Effector memory CD4-positive, alpha-beta T cell (primary cell): ENCODE results near the gene PPP4R3A.
A peak's percentile ranks its signal among the peaks of the same experiment; 100 is the strongest.
"Not testable (repeated sequence)": the region's sequence is repeated elsewhere in the genome, so short reads cannot be mapped to it uniquely, and the experiment has no call there.

Experiments
- DNase-seq, 3 donors: peaks; one replicate each; pipeline ENCODE4 v3.0.0-alpha.2; 2020
- H3K27ac ChIP-seq: 2 replicates; pipeline ENCODE4 v1.7.0; 2013; ENCODE audit warnings: mild to moderate bottlenecking, low read length, moderate library complexity; ENCODE audit not compliant: insufficient read depth, poor library complexity, severe bottlenecking
- H3K27me3 ChIP-seq: replicated peaks from 2 replicates; pipeline ENCODE4 v1.7.0; 2013; ENCODE audit warnings: mild to moderate bottlenecking, low read length; ENCODE audit not compliant: insufficient read depth, control insufficient read depth, poor library complexity, severe bottlenecking
- H3K36me3 ChIP-seq: 2 replicates; pipeline ENCODE4 v1.7.0; 2013; ENCODE audit warnings: mild to moderate bottlenecking, low read length, moderate library complexity; ENCODE audit not compliant: control insufficient read depth, insufficient read depth
- H3K4me1 ChIP-seq: 2 replicates; pipeline ENCODE4 v1.7.0; 2013; ENCODE audit warnings: low read length, mild to moderate bottlenecking; ENCODE audit not compliant: control insufficient read depth, insufficient read depth, poor library complexity, severe bottlenecking
- H3K4me3 ChIP-seq: 2 replicates; pipeline ENCODE4 v1.7.0; 2013; ENCODE audit warnings: low read length, low read depth, mild to moderate bottlenecking; ENCODE audit not compliant: insufficient read depth, poor library complexity, severe bottlenecking
- H3K9me3 ChIP-seq: 2 replicates; pipeline ENCODE4 v1.7.0; 2013; ENCODE audit warnings: mild to moderate bottlenecking, low read length, moderate library complexity; ENCODE audit not compliant: control insufficient read depth
- total RNA-seq, 3 donors: gene quantifications; one replicate each; lab custom pipeline; 2026; lab: John Stamatoyannopoulos, UW

PPP4R3A gene
- total RNA-seq = 273 to 328 (median 292) reads per million in 3 donors

DNA sequence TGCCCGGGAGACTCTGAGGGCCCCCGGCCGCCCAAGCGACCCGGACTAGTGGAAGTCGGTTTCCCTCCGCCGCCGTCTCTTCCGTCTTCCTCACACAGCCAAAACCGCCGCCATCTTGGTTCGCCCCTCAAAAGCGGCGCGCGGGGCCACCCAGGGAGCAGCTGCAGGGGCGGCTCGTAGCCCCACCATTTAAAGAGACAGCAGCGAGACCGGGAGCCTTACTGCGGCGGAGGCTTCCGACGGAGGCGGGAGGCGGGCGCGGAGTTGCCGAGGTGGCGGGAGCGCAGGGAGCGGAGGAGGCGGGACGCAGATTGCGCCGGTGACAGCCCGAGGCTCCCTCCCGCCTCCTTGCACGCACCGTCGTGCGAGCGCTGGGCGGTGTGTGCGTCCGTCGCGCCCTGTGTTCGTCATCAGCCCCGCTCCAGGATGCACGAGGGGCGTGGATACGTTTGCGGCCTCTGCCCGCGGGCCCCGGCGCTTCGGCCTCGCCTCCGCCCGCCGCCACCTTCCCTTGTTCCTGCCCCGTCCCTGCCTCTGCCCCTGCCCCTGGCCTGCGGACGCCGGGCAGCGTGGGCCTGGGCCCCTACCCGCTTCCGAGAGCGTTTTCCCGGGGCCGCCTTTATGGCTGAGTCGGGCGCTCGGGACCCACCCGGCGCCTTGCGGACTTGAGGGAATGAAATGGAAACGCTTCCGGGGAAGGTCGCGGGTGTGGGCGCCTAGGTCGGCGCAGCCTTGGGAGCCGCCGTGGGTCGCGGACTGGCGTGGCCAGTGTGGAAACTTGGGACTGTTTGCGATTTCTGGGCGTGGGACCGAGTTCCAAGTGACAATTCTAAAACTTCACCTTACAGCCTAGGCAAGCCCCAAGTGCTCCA is at the start of gene PPP4R3A:
Gene PPP4R3A, minus strand, starts transcription at position 140 of the 872 bp plus-strand sequence. CDS start 663 bp downstream, outside the sequence.
- Histone ChIP-seq H3K4me3 (peak within 1 kb of the TSS; percentile 95), H3K4me1 (peaks cover 13% of the 10 kb centered on the region), H3K36me3 (no peaks in the 10 kb centered on the region), H3K27ac (peak within 1 kb of the TSS; percentile 98), H3K27me3 (no peaks in the 10 kb centered on the region), H3K9me3 (no peaks in the 10 kb centered on the region)
- DNase-seq = peak; percentile 83 to 87 (median 86)

- no peak for DNase-seq
Measured at GRCh38 chr14:91555531-91555930, 45.4 kb upstream of the PPP4R3A start.

DNA sequence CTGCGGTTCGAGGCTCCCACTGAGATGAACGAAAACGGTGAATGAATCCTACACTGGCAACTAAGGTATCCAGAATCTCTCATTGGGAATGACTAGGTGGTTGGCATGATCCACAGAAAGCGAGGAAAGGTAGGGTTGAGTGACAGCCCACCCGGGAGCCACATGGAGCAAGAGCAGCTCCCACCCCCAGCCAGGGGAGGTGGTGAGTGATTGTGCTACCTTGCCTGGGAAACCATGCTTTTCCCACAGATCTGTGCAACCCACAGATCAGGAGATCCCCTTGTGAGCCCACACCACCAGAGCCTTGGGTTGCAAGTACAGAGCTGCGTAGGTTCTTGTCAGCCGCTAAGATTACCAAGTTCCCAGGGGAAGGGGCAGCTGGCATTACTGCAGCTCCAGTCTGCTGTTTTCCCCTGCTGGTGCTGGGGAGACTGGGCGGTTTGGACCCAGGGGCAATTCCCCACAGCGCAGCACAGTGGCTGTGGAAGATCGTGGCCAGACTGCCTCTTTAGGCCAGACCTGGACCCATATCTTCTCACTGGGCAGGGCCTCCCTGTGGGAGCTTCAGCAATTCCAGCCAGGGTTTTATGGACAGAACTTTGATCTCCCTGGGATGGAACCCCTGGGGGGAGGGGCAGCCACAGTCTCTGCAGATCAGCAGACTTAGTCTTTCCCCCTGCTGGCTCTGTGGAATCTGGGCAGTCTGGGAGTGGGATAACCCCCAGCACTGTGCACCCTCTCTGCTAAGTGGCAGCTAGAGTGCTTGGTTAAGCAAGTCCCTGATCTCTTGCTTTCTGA is 44.6 kb upstream of the PPP4R3A start:
- H3K9me3 ChIP-seq = no peaks in the 10 kb centered on the region
- no peak overlapping the region for H3K27ac ChIP-seq
- no peak for DNase-seq
- H3K36me3 ChIP-seq = no peaks in the 10 kb centered on the region
- no peaks in the 10 kb centered on the region for H3K4me1 ChIP-seq
- H3K4me3 ChIP-seq = no peak overlapping the region
- H3K27me3 ChIP-seq = no peaks in the 10 kb centered on the region

More at GRCh38 chr14:91555531-91555930, 45.4 kb upstream of the PPP4R3A start:
- H3K4me1 ChIP-seq = no peaks in the 10 kb centered on the region
- no peaks in the 10 kb centered on the region for H3K9me3 ChIP-seq
- H3K27me3 ChIP-seq = no peaks in the 10 kb centered on the region
- no peak overlapping the region for H3K4me3 ChIP-seq
- no peak overlapping the region for H3K27ac ChIP-seq
- no peaks in the 10 kb centered on the region for H3K36me3 ChIP-seq

DNA sequence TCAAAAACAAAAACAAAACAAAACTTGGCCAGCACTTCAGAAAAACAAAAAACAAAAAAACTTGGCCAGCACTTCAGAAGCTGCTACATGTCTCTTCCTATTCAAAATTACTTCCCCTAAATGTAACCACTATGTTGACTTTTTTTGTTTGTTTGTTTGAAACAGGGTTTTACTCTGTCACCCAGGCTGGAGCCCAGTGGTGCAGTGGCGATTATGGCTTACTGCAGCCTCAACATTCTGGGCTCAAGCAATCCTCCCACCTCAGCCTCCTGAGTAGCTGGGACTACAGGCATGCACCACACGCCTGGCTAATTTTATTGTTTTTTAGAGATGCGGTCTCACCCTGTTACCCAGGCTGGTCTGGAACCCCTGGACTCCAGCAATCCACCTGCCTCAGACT is 38.0 kb upstream of the PPP4R3A start:
- no peaks in the 10 kb centered on the region for H3K27me3 ChIP-seq
- no peaks in the 10 kb centered on the region for H3K4me1 ChIP-seq
- H3K4me3 ChIP-seq = no peak overlapping the region
- DNase-seq = no peak
- H3K27ac ChIP-seq = no peak overlapping the region
- H3K9me3 ChIP-seq = no peaks in the 10 kb centered on the region
- no peaks in the 10 kb centered on the region for H3K36me3 ChIP-seq

DNA sequence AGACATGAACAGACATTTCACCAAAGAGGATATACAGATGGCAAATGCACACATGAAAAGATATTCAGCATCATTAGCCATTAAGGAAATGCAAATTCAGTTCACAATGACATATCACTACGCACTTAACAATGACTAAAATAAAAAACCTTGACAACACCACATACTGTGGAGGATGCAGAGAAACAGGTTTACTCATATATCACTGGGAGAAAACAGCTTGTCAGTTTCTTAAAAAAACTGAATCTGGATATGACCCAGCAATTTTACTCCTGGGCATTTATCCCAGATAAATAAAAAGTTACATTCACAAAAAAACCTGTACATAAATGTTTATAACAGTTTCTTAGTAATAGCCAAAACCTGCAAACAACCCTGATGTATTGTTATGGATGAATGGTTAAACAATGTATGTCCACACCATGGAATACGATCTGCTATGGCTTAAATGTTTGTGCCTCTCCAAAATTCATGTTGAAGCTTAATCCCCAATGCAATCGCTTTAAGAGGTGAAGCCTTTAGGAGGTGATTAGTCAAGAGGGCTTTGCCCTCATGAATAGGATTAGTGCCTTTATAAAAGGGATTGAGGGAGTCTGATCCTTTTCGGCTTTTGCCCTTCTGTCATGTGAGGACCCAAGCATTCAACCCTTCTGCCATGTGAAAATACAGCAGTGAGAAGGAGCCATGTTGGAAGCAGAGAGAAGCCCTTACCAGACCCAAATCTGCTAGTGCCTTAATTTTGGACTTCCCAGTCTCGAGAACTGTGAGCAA is 36.0 kb upstream of the PPP4R3A start:
- H3K4me3 ChIP-seq = no peak overlapping the region
- H3K27me3 ChIP-seq = no peaks in the 10 kb centered on the region
- no peak for DNase-seq
- no peaks in the 10 kb centered on the region for H3K4me1 ChIP-seq
- H3K36me3 ChIP-seq = no peaks in the 10 kb centered on the region
- H3K27ac ChIP-seq = no peak overlapping the region
- no peaks in the 10 kb centered on the region for H3K9me3 ChIP-seq

DNA sequence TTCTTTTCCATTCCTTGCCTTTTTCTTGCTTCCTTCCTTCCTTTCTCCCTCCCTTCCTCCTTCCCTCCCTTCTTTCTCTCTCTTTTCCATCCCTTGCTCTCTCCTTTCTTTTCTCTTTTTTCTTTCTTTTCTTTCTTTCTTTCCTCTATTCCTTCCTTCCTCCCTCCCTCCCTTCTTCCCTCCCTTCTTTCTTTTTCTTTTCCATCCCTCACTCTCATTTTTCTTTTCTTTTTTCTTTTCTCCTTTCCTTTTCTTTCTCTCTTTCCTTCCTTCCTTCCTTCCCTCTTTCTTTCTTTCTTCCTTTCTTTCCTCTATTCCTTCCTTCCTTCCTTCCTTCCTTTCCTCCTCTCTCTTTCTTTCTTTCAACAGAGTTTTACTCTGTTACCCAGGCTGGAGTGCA is 35.1 kb upstream of the PPP4R3A start:
- no peak for DNase-seq
- Histone ChIP-seq H3K27ac (no peak overlapping the region), H3K9me3 (no peaks in the 10 kb centered on the region), H3K4me3 (no peak overlapping the region), H3K36me3 (no peaks in the 10 kb centered on the region), H3K4me1 (no peaks in the 10 kb centered on the region), H3K27me3 (no peaks in the 10 kb centered on the region)

GRCh38 chr14:91536327-91536726 is 26.2 kb upstream of the PPP4R3A start:
- Histone ChIP-seq H3K4me1 (no peaks in the 10 kb centered on the region), H3K36me3 (no peaks in the 10 kb centered on the region), H3K4me3 (no peak overlapping the region), H3K27me3 (no peaks in the 10 kb centered on the region), H3K9me3 (no peaks in the 10 kb centered on the region), H3K27ac (no peak overlapping the region)
- no peak for DNase-seq

- not testable (repeated sequence) for H3K4me3 ChIP-seq, H3K27ac ChIP-seq, H3K9me3 ChIP-seq, DNase-seq, H3K4me1 ChIP-seq, H3K36me3 ChIP-seq, H3K27me3 ChIP-seq
Measured at GRCh38 chr14:91534059-91534458, 23.9 kb upstream of the PPP4R3A start.

DNA sequence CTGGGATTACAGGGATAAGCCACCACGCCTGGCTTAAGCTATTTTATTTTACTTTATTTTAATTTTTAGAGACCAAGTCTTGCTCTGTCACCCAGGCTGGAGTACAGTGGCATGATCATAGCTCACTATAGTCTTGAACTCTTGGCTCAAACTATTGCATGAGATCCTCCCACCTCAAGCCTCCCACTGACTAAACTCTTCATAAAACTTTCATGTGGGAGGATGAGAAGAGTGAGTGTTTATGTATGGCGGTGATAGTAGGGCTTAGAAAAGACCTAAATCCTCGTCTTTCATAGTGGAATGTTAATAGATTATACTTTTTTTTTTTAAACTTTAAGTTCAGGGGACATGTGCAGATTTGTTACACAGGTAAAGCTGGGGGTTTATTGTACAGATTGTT is 23.5 kb upstream of the PPP4R3A start:
- Histone ChIP-seq H3K27ac (no peak overlapping the region), H3K4me1 (no peaks in the 10 kb centered on the region)

More for the DNA sequence above, 23.5 kb upstream of the PPP4R3A start:
- no peaks in the 10 kb centered on the region for H3K36me3 ChIP-seq
- H3K4me3 ChIP-seq = no peak overlapping the region
- DNase-seq = no peak
- H3K9me3 ChIP-seq = no peaks in the 10 kb centered on the region
- no peaks in the 10 kb centered on the region for H3K27me3 ChIP-seq
